ENCODE results near the gene AKT1S1.
A peak's percentile ranks its signal among the peaks of the same experiment; 100 is the strongest.
"Not testable (repeated sequence)": the region's sequence is repeated elsewhere in the genome, so short reads cannot be mapped to it uniquely, and the experiment has no call there.

The AKT1S1 gene

DNA sequence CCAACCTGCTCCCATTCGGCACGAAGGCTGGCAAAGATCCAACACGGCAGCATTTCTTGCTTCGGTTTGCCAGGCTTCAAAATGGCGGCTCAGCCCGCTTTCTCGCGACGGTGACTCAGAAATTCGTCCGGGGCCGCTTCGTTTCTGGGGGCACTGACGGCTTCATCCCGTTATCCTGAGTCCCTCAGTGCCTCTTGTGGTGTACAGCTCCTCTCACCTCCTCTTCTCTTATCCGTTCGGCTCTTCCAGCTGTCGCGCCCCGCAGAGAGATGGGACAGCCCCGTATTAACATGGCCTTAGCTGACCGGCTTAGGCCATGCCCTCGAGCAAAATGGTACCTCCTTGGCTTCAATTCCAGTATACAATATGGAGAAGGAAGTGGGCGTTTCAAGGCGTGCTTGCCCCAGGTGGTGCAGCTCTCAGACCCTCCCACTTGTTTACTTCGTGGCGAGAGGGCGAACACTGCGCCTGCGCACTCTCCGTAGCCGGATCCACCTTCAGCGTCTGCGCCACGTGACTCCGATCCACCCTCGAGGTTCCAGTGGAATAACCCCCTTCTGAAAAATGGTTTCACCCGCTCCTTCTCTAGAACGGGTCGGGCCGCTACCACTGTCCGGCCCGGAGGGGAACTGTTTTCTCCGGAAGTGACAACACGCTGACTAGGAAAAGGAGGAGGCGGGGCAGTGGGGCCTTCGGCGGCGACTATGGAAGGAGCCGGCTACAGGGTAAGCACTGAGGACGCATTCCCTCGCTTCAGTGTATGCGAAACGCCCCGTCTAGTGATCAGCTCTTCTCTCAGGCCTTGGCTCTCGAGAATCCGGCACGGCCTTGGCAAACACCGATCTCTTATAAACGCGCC is at the start of gene AKT1S1, which contains the start of gene TBC1D17:
TSS of gene AKT1S1 (minus strand) at position 336 of the 859 bp plus-strand sequence. CDS start 4,060 bp downstream, outside the sequence.
TSS of gene TBC1D17 (plus strand) at position 683 of the 859 bp plus-strand sequence. CDS start at position 705, 22 bp downstream.
- DNase-seq: peak; percentile 98

DNA sequence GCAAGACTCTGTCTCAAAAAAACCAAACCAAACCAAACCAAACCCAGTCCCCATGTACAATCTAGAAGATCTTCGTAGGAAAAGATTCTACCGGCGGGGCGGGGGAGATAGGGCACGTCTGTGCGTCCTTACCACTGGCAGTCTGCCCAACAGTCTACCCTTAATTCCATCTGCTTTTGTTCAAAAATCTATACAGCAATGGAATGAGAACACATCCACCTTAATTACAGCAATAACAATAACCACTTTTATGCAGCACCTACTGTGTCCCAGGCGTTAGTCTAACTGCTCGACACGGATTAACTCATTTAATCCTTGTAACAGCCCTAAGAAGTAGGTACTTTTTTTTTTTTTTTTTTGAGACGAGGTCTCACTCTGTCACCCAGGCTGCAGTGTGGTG is 49.4 kb upstream of the AKT1S1 start:
- no peak for DNase-seq

DNA sequence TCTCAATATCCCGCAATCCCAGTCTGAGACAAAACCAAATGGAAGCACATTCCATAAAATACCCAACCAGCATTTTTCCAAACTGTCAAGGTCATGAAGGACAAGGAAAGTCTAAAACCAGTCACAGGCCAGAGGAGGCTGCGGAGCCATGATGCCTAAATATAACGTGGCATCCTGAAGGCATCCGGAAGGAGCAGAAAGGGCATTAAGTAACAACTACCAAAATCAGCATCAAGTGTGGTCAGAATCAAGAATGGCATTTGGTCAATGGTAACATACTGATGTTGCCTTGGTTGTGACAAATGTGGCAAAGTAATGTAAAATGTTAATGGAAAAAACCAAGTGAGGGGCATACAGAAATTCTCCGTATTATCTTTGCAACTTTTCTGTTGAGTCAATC is 48.3 kb upstream of the AKT1S1 start:
- no peak for DNase-seq

DNA sequence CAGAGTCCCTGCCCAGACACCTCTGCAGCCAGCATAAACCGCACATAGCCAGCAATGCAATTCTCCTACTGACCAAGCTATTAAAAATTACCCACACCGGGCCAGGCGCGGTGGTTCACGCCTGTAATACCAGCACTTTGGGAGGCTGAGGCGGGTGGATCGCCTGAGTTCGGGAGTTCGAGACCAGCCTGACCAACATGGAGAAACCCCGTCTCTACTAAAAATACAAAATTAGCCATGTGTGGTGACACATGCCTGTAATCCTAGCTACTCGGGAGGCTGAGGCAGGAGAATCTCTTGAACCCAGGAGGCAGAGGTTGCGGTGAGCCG is 47.7 kb upstream of the AKT1S1 start:
- not testable (repeated sequence) for DNase-seq

DNA sequence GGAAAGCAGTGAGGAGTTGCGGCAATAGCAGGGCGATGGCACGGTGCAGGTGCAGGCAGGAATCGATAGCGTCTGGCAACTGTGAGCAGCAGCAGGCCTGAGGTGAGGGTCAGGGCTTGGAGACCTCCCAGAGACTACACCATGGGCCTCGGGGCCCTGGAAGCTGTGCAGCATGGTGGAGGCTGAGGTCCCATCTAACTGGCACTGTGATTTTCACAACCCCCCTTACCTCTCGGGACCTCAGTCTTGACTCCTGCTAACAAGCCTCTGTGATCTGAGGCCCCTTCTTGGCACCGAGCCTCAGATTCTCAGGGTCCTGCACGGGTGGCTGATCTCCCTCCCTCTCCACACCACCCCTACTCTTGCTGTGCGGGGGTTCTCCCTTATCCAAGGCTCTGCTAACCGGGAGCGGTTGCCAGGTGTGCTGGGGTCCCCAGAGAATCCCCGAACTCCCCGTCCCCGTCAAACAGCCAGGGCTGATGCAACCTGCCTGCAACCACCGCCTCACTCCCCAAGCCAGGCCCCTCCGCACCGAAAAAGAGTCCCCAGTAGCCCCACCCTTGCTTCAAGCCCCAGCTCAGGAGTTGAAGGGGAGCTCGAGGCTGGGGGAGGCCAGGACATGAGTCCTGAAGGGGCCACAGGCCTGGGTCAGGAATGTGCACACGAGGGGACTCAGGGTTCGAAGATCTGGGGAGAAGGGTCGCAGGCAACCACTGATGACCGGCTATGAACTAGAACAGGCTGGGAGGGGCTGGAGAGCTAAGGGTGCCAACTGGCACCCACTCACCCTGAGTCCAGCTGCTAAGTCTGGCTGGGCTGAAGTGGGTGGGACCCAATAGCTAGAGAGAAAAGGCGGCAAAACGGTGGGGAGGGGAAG is 47.1 kb upstream of the AKT1S1 start:
- DNase-seq: no peak

DNA sequence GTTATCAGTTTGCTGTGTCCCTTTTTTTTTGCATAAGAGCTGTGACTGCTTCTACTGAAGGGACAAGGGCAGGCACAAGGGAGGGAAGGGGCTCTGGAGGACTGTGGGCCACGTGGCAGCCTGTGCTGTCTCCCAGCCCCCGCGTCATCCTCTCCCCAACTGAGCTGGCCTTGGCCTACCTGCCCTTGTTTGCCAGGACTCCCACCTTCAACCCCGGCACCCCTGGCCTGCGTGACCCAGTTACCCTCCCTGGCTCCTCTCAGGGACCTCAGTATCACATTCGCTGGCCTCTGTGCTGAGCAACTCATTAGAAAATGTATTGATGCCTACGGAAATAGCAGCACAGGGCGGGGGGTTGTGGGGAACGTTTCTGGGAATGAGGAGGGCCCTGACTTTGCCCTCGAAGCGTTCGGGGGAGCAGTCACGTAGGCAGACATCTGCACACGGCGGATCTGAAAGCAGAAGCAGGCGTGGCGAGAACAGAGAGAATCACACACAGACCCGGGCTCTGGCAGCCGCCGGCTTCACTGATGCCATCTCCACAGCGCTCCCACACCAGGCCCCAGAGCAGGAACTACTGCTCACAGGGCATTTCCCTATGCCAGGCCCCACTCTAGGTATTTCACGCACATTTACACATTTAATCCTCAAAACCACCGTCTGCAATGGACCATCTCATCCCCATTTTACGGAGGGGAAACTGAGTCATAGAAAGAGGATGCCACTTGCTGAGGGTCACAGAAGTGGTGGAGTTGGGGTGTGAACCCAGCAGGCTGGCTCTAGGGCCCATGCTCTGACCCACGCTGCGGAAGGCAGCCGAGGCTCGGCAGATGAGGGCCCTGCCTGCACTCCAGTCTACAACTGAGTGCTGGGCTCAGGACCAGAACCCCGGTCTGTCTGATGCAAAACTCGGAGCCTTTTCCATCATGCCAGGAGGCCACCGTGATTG is 46.2 kb upstream of the AKT1S1 start:
- DNase-seq: no peak

DNA sequence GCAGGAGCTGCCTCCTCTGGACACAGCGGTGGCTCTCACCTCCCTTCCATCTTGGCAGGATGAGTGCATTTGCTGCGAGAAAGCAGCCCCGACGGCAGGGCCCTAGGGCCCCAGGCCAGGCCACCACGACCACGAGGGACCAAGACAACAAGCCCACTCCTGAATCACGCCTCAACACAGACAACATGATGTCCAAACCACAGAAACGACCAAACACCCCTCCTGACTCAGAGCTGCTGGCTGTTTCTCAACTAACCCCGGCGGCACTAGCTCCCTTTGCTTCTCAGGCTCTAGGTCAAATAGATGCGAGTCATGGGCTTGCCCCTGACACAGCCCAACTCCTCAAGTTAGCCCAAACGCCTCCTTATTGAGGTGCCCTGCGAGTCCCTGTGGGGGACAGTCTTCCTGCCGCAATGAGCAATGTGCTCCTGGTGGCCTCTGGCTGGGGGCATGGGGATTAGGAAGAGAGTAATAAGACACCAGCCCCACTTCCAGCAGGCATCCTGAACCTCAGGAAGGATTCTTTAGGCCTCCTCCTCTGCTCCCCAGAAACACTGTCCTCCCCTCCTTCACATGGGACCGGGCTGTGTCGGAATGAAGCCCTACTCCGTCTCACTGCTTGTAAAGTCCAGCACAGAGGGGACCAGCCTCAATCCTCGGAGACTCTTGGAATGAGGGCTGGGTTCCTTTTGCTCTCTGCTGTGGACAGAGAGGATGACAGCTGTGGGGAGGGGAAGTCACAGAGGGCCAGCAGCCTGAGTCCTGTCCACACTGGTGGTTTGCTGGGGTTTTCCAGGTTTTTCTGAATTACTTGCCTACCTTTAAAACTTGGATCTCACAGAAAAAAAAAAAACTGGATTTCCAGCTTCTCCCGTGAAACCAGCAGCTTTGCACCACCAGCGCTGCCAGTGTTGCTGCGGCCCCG is 45.0 kb upstream of the AKT1S1 start:
- DNase-seq: no peak

DNA sequence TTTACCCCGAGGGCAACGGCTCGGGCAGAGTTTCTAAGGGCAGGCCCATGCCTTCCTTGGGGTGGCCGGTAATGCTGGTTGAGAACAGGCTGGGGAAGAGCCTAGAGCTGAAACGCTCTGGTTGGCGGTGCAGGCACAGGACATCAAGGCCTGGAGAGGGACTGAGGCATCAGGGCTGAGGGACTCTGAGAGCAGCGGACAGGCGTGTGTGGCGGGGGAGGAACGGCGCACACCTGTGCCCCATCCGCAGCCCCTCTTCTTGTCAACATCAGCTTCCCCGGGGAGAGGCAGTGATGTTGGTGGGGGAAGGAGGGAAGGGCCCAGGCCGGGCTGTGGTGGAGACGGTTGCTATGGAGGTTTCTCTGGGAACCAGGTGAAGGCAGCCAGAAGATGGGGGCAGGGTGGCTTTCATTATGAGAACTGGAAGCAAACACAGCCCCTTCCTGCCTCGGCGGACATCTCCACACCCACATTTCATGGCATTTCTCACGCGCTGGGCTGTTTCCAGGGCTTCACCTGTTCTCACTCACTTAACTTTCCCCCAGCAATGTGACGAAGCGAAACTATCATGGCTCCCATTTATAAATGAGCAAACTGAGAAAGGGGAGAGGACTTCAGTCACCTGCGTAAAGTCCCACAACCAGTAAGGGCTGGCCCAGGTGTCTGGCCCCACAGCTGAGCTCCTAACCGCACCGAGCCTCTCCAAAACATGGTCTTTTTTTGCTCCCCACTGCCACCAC is 43.6 kb upstream of the AKT1S1 start:
- DNase-seq: no peak

DNA sequence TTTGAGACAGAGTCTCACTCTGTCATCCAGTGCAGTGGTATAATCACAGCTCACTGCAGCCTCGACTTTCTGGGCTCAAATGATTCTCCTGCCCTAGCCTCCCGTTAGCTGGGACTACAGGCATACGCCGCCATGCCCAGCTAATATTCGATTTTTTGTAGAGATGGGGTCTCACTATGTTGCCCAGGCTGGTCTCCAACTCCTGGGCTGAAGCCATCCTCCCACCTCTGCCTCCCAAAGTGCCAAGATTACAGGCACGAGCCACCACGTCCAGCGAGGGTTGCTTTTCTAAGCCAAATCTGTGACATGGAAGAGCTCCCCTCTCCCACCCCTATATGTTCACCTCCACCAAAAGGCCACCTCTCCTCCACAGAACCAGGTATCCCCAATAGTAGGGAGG is 40.9 kb upstream of the AKT1S1 start:
- DNase-seq: no peak

DNA sequence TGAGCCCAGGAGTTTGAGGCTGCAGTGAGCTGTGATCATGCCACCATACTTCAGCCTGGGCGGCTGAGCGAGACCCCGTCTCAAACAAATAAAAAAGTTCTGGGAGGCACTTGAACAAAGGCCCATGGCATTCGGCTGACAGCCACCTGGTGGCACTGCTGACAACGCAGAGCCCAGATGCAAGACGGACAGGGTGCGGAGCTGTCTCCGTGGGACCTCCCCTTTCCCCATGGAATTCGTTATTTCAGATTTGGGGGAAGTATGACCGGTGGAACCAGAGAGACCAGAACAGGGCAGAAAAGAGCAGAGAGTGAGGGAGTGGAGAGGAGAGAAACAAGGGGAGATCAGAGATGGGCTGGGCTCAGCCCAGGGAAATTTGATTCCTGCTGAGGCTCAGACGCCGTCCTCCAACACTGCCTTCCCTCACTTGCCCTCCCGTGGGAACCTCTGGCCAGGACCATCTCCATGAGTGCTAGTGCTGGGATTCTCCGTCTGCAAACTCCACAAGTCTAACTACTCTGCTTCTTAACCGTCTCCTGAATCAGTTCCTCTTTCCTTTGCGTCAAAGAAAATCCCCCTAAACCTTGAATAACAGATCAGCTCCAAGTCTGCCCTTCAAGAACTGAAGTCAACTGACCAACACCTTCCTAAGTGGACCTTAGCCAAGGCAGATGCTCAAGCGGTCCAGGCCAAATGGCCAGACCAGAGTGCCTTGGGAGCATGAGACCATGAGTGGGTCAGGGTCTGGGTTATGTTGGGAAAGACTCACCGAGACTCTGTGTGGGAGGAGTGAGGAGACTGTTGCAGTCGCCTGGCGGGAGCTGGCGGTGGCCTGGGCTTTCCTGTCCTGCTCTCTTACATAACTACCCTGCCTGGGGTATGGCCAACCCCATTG is 39.9 kb upstream of the AKT1S1 start:
- DNase-seq: no peak

DNA sequence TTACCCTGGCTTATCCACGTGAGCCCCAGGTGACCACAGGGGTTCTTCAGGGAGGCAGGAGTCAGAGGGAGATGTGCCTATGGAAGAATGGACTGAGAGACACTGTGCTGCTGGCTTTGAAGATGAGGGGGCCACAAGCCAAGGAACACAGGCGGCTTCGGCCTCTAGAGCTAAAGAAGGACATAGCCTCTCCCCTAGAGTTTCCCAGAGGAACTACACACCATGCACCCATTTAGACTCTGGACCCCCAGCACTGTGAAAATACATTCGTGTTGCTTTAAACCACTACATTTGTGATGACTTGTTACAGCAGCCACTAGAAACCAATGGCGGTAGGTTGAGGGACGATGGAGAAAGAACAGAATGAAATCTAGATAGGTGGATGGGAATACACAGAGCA is 38.1 kb upstream of the AKT1S1 start:
- no peak for DNase-seq

DNA sequence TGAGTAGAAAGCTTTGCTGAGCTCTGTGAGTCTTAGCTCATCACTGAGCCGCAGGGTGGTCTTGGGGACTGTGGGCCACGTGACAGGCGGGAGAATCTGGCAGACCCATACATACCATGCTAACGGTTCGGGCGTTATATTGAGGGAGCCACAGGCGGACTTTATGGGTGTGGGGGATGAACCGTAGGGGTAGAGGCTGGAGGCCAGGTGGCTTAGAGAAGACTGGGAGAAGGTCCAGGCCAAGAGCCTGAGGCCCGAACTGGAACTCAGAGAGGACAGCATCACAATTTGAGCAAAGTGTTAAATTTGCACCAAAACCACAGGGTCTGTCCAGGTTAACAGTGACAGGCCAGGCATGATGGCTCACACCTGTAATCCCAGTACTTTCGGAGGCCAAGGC is 36.6 kb upstream of the AKT1S1 start:
- DNase-seq: no peak

DNA sequence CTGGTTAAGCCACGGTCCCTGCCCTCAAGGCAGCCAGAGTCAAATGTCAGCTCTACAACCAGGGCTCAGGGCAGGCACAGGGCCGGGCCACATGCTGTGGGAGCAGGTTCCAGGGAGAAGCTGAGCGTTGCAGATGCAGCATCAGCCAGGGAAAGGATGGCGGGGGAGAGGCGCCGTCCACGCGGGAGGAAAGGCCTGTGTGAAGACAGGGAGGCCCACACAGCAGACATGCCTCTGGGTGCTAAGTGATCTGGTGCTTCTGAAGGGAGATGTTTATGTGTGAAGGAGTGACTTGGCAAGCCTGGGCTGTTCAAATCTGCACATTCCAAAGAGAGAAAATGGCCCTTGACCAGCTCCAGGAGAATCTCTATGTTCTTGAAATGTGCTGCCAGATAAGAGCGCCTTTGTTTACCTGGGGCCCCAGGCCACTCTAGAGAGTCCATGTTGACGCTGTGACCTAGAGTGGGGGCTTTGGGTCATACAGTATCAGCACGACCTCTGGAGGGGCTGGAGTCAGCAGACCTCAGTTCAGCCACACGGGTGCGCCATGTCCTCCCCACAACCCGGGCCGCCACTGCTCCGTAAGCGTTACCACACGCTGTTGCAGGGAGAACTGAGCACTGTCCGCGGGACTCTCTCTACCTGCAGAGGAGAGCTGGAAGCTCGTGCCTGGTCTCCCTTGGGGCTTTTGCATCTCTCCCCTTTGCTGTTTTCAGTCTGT is 36.0 kb upstream of the AKT1S1 start:
- no peak for DNase-seq

DNA sequence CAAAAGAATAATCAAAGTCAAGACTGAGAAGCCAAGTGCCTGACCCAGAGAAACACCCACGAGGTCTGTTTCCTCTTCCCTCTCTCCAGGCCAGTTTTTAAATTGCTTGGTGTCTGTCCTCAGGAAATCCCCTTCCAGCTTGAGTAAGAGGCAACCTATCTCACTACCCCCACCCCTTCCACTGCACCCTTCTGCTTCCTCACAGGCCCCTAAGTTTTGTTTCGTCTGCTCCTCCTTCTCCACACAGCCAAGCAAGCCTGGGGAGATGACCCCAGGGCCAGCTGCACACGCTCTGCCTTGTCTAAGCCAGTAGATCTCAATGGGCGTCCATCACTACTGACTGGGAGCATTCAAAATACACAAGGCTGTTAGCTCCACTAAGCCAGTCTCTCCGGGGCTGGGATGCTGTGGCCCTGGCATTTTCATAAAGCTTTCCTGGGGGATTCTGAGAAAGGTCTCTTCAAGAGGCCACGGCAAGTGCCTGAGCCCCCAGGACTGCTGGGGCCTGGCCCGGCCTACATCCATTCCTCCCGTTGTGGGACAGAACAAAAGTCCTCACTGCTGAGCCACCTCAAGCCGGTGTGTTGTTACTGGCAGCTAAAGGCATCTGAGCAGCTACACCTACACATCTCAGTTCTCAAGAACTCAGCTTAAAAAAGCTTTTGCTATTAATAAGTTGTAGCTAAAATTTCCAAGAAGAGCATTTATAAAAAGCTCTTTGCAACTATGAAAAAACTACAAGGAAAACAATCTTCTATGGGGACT is 34.4 kb upstream of the AKT1S1 start:
- DNase-seq: no peak

DNA sequence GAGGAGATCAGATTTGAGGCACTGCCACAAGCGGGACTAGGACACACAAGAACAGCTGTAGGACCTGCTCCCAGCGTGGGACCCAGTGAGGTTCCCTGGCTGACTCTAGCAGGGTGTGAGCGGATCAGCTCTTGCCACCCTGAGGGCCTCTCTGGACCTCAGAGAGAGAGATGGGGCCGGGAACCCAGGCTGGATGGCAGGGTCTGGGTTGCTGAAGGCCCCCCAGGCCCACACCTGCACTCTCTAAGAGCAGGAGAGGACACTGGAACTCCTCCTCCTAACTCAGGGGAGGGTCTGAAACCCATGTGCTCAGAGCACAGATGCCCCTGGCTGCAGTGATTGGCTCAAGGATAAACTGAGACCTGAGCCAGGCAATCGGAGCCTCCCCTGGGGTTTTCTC is 33.0 kb upstream of the AKT1S1 start:
- no peak for DNase-seq

DNA sequence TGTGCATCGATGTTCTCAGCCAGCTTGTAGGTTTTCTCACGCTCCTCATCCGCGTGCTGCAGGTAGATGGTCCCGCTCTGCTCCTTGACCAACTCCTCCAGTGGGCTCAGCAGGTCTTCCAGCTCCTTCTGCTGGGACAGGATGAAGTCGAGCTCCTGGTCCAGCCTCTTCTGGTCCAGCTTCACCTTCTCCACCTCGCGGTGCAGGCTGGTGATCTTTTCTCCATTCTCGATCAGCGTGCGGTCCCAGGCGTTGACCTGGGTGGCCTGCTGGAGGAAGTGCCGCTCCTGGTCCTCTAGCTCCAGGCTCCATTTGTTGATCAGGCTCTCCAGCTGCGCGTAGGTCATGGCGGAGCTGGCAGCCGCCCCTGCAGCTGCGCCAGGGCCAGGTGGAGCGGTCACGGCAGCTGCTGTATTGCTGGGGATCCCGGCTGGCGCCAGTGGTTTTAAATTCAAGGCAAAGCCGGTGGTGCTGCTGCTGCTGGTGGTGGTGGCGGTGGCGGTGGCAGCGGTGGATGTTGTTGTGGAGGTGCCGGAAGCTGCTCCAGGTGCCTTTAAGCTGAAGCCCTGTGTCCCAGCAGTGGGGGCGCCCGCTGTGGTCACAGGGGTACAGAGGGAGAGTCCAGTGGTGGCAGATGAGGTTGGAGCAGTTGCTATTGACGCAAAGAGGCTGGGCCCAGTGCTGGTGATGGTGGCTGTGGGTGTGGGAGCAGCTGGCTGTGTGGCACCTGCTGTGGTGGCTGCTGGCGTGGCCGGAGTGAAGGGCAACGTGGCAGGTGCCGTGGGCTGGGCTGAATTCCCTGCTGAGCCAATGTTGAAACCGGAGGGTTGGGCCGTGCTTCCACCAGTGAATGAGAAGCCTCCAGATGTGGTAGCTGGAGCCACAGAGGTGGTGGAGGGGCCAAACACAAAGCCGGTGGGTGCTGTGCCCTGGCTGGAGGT is 31.6 kb upstream of the AKT1S1 start:
- no peak for DNase-seq

Data from NCI-H1092 treated with DMSO at 0.1 percent for 48 hours (cell line).